ENCODE measurements around the gene SPEF2.

Gene SPEF2

DNA sequence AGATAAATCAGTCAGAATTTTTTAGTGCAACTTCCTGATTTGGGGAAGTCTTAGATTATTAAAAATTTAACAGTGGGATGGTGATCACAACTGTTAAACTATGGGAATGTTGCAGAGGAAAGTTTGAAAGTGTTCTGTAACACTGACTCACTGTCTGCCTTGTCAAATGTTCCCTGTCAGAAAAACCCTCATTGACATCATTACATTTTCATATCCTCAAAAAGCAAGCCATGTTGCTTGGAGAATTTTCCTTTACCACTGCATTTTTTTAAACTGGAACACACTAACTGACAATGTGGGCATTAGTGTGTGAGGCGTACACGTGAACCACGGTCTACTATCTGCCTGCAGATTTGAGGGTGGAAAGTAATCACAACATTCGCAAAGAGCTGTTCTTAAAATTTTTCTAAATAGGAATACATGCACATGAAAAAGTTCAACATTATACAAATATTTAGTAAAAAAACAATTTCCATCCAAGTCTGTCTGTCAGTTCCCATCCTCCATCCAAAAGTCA lies 210.5 kb downstream of the SPEF2 start:
- Histone ChIP-seq H3K4me3 (ENCODE audit: low read depth, low read length) (no peak overlapping the region), H3K27me3 (ENCODE audit: insufficient read depth, low read depth, severe bottlenecking) (peaks cover 73% of the 10 kb centered on the region), H3K36me3 (no peaks in the 10 kb centered on the region), H3K27ac (no peak overlapping the region), H3K9me3 (ENCODE audit: severe bottlenecking) (no peaks in the 10 kb centered on the region)
- no peak for DNase-seq
- TF ChIP-seq, protein P1, sequence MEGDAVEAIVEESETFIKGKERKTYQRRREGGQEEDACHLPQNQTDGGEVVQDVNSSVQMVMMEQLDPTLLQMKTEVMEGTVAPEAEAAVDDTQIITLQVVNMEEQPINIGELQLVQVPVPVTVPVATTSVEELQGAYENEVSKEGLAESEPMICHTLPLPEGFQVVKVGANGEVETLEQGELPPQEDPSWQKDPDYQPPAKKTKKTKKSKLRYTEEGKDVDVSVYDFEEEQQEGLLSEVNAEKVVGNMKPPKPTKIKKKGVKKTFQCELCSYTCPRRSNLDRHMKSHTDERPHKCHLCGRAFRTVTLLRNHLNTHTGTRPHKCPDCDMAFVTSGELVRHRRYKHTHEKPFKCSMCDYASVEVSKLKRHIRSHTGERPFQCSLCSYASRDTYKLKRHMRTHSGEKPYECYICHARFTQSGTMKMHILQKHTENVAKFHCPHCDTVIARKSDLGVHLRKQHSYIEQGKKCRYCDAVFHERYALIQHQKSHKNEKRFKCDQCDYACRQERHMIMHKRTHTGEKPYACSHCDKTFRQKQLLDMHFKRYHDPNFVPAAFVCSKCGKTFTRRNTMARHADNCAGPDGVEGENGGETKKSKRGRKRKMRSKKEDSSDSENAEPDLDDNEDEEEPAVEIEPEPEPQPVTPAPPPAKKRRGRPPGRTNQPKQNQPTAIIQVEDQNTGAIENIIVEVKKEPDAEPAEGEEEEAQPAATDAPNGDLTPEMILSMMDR (IDR thresholded peaks at IDR 0.05; ENCODE audit: low read depth, low read length): no peak

DNA sequence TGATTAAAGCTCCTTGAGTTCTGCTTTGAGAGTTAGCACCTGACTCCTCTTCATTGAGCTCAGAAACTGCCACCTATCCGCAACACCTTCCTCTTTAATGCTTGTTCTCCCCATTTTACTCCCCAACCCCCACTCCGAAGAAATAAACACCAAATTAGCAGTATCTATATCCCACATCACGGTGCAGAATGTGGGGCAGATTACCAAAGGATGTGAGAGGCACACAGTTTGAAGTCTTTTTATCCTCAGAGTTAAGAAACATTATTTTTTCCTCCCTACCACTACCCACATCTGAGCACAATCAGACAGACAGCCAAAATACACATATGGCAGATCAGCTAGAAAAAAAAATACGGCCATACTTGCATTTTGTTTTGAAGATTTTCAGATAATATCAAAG lies 212.9 kb downstream of the SPEF2 start:
- TF ChIP-seq, protein P1 (IDR thresholded peaks at IDR 0.05; ENCODE audit: low read depth, low read length): no peak
- Histone ChIP-seq H3K4me3 (ENCODE audit: low read depth, low read length) (no peak overlapping the region), H3K36me3 (no peaks in the 10 kb centered on the region), H3K27me3 (ENCODE audit: insufficient read depth, low read depth, severe bottlenecking) (peaks cover 71% of the 10 kb centered on the region), H3K9me3 (ENCODE audit: severe bottlenecking) (no peaks in the 10 kb centered on the region), H3K27ac (no peak overlapping the region)
- no peak for DNase-seq

DNA sequence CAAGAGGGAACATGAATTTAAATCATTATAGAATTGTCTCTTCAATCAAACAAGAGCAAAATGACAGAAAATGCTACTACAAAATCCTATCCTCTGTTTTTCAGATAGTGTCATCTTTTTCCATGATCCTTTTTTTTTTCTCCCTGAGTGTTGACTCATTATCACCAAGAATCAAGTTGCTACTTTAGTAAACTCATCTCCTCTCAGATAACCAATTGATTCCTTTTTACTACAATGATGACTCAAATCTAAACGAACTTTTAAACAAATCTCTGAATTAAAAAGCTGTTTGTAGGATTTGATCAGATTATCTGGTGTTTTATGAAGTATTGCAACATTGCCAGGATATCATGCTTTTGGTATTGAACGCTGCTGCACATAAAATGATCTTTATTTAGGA lies 215.1 kb downstream of the SPEF2 start:
- DNase-seq: no peak
- no peaks in the 10 kb centered on the region for H3K9me3 ChIP-seq (ENCODE audit: severe bottlenecking)
- H3K27ac ChIP-seq: no peak overlapping the region
- TF ChIP-seq, protein P1 (IDR thresholded peaks at IDR 0.05; ENCODE audit: low read depth, low read length): no peak
- H3K27me3 ChIP-seq (ENCODE audit: insufficient read depth, low read depth, severe bottlenecking): peaks cover 75% of the 10 kb centered on the region
- no peak overlapping the region for H3K4me3 ChIP-seq (ENCODE audit: low read depth, low read length)
- no peaks in the 10 kb centered on the region for H3K36me3 ChIP-seq

DNA sequence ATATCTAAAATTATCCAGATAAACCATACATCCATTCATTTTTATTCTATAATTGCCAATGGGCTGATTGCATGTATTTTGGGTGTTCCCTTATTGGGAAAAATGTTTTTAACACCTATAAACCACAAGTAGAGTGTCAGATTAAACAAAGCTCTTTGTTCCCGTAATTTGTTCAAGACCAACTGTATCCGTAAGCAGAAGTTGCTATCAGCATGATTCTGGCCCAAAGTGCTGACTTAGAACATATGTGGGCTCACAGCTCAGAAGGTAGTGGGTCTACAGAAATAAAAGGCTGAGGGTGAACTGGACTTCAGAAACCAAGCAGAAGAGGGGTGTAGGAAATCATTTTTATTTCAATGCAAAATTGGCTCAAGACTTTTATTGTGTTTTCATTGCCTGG lies 215.6 kb downstream of the SPEF2 start:
- Histone ChIP-seq H3K36me3 (no peaks in the 10 kb centered on the region), H3K9me3 (ENCODE audit: severe bottlenecking) (no peaks in the 10 kb centered on the region), H3K27me3 (ENCODE audit: insufficient read depth, low read depth, severe bottlenecking) (peaks cover 76% of the 10 kb centered on the region), H3K27ac (no peak overlapping the region), H3K4me3 (ENCODE audit: low read depth, low read length) (no peak overlapping the region)
- TF ChIP-seq, protein P1 (IDR thresholded peaks at IDR 0.05; ENCODE audit: low read depth, low read length): no peak
- no peak for DNase-seq

DNA sequence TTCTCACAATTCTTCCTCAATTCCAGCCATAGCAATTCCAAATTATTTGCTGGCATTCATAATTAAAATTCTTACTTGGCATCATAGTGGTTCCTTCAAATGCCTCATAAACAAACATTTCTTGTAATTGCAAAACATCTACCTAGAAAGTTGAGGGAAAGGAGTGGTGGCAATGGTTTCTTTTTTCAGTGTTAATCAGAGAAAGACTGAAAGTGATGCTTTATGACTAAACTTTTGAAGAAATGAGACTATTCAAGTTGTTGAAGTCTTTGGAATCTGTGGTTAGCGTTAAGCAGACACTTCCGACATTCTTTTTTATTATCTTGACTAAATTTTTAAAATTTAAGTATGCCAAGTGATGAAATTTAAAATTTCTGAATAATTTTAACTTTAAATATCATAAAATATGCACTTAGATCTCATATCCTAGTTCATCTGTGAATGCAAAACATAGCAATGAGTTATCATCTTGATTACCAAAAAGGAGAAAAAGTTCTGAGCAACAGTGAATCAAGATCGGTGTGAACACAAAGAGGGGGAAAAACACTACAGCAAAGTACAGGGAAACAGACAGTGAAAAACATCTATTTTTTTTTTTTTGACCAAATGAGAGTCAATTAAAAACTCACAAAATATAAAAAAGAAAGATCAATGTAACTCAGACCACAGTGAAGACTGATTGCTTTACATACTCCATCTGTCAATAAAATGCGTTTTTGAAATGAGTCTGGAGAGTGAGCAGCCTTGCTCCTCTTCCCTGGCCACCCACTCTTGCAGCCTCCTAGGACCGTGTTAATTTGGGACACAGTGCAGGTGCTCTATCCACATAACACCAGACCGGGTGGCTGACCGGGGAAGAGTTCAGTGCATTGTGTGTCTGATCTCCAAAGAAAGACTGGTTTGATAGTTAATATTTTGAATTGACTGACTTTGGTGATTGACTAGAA lies 218.4 kb downstream of the SPEF2 start:
- peaks cover 66% of the 10 kb centered on the region for H3K27me3 ChIP-seq (ENCODE audit: insufficient read depth, low read depth, severe bottlenecking)
- TF ChIP-seq, protein P1 (IDR thresholded peaks at IDR 0.05; ENCODE audit: low read depth, low read length): no peak
- H3K27ac ChIP-seq: no peak overlapping the region

More for the DNA sequence above, 218.4 kb downstream of the SPEF2 start:
- Histone ChIP-seq H3K4me3 (ENCODE audit: low read depth, low read length) (no peak overlapping the region), H3K36me3 (no peaks in the 10 kb centered on the region), H3K9me3 (ENCODE audit: severe bottlenecking) (no peaks in the 10 kb centered on the region)
- DNase-seq: no peak

Measured in WERI-Rb-1 (cell line).